CD4-positive, alpha-beta T cell (primary cell): ENCODE measurements around the gene BAG5. TPM values are rescaled to one million over a fixed set of nuclear protein-coding genes. Genes with fewer than 3 reads are reported as not detected.

Source experiments
- ATAC-seq: fragments of 200-7000 bp; cut with Tn5 transposase; one replicate; pipeline ENCODE4 v1.10.0; 2022; ENCODE audit warnings: mild to moderate bottlenecking; ENCODE audit not compliant: poor library complexity
- CTCF ChIA-PET: fragments of 350-600 bp; sonication (Branson Sonifier 250); formaldehyde crosslinking; loops from one replicate; lab custom pipeline; 2021; ENCODE audit warnings: antibody characterized with exemption, inconsistent platforms; lab: Charles Lee
- POLR2A ChIA-PET: fragments of 350-600 bp; sonication (Branson Sonifier 250); formaldehyde crosslinking; loops from one replicate; lab custom pipeline; 2021; ENCODE audit warnings: antibody characterized with exemption, inconsistent platforms; lab: Charles Lee
- DNase-seq, 14 experiments: peaks; one replicate each; pipeline ENCODE4 v3.0.0-alpha.2; 2013 to 2020; ENCODE audit warnings: mixed read lengths in 2 of 14
- H3K27ac ChIP-seq, 2 donors: one replicate each; pipeline versions ENCODE4 v1.5.1 to v1.7.0; 2013; ENCODE audit warnings: low read length in 2 of 2, low read depth in 1 of 2, mild to moderate bottlenecking in 1 of 2
- H3K27me3 ChIP-seq, 2 experiments: 1 replicate in 1 of 2; 2 replicates in 1 of 2; pipeline versions ENCODE4 v1.6.1 to v1.7.0; 2013; ENCODE audit warnings: low read length in 2 of 2, control low read depth in 1 of 2, mild to moderate bottlenecking in 1 of 2, moderate library complexity in 1 of 2; ENCODE audit not compliant: insufficient read depth in 2 of 2, control insufficient read depth in 1 of 2
- H3K36me3 ChIP-seq: one replicate; pipeline ENCODE4 v1.6.1; 2013; ENCODE audit warnings: low read length, control low read depth; ENCODE audit not compliant: insufficient read depth
- H3K4me1 ChIP-seq: one replicate; pipeline ENCODE4 v1.6.1; 2013; ENCODE audit warnings: low read length, control low read depth; ENCODE audit not compliant: insufficient read depth
- H3K4me3 ChIP-seq: one replicate; pipeline ENCODE4 v1.5.1; 2013; ENCODE audit warnings: mild to moderate bottlenecking, low read length, moderate library complexity
- H3K9me3 ChIP-seq, 2 experiments: 1 replicate in 1 of 2; 2 replicates in 1 of 2; pipeline versions ENCODE4 v1.6.1 to v1.7.0; 2013; ENCODE audit warnings: low read length in 2 of 2, mild to moderate bottlenecking in 2 of 2, control low read depth in 1 of 2, moderate library complexity in 1 of 2; ENCODE audit not compliant: control insufficient read depth in 1 of 2, insufficient read depth in 1 of 2
- H3K27ac Mint-ChIP-seq: one replicate; pipeline ENCODE4 v1.8.0; 2020; ENCODE audit warnings: mixed read lengths
- H3K27me3 Mint-ChIP-seq: one replicate; pipeline ENCODE4 v1.8.0; 2021; ENCODE audit warnings: mixed read lengths
- H3K36me3 Mint-ChIP-seq: one replicate; pipeline ENCODE4 v1.8.0; 2021; ENCODE audit warnings: low read depth, mixed read lengths
- H3K4me1 Mint-ChIP-seq: one replicate; pipeline ENCODE4 v1.8.0; 2021; ENCODE audit warnings: low read depth, mixed read lengths
- H3K4me3 Mint-ChIP-seq: one replicate; pipeline ENCODE4 v1.8.0; 2020; ENCODE audit warnings: mild to moderate bottlenecking, mixed read lengths
- H3K9me3 Mint-ChIP-seq: one replicate; pipeline ENCODE4 v1.8.0; 2020; ENCODE audit warnings: mixed read lengths
- intact Hi-C, 2 experiments: fragments of 100-400 bp; cut with DNase I in 1 of 2; cut with micrococcal nuclease in 1 of 2; formaldehyde crosslinking; loops; one replicate each; pipeline versions ENCODE4 v1.15.1 to v1.9.0; 2023 to 2025; cut with DNase I, micrococcal nuclease
- total RNA-seq, 174 experiments: library from RNA in 2 of 174; stranded (reverse) in 2 of 174; gene quantifications; one replicate each; pipeline ENCODE4 v1.2.3 and lab custom pipeline; 2021 to 2026
- TF ChIP-seq, protein P1 (sequence below): fragments of 200-600 bp; IDR thresholded peaks from one replicate; pipeline ENCODE4 v1.8.0; 2022; ENCODE audit warnings: antibody characterized with exemption, mild to moderate bottlenecking

BAG5 gene
- total RNA-seq, 2 experiments from 2014 or later: 39.4 to 40.3 TPM

DNA sequence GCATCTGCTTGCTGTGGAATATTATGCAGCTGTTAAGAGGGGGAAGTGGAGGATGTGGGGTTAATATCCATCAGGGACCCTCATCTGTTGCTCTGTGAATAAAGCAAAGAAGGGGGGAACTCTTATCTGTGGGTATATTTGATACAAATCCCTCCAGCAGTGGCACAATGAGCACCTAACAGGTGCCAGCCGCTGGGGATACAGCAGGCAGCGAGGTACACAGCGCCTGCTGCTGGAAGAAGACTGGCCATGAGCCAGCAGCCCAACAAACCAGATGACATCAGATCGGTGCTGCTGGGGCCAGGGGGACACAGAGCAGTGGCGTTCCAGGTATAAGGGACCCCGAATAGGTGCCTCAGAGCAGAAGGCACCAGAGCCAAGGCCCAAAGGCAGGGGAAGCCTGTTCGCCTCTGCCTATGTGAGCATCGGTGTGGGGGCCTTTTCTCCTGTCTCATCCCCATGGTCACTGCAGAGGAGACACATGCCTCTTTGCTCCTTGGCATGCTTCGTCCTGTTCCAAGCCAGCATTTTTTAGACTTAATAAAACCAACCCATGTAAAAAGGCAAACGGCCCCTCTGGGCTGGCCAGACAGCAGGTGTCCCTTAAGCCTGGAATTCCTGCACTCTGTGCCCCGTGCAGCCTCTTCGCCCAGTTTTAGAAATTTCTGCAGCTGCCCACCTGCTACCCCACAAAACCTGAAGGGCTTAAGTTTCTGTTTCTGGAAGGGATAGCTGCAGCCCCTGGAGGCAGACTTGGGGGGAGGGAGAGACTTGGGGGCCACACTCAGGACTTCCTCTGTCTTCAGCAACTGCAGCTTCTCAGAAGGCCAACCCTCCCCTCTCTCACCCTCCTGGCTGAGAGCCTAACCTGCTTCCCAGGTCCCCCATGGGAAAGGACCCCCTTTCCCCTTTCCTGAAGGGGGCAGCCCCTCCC, 38.2 kb downstream of the BAG5 start:
- H3K27me3 Mint-ChIP-seq: peaks cover 17% of the 10 kb centered on the region
- H3K4me3 Mint-ChIP-seq: peak overlapping the region; percentile 78
- intact Hi-C loops: no loop called here
- peak overlapping the region; percentile 48 for H3K27ac Mint-ChIP-seq
- POLR2A ChIA-PET: no interaction called here
- Histone ChIP-seq H3K4me3 (no peak overlapping the region), H3K27ac (no peak overlapping the region), H3K27me3 (peaks cover 11 to 19% of the 10 kb centered on the region in 2 experiments), H3K9me3 (peaks cover 0 to 9% of the 10 kb centered on the region in 2 experiments), H3K36me3 (no peaks in the 10 kb centered on the region), H3K4me1 (peaks cover 52% of the 10 kb centered on the region)
- H3K4me1 Mint-ChIP-seq: peaks cover 22% of the 10 kb centered on the region
- no peaks in the 10 kb centered on the region for H3K9me3 Mint-ChIP-seq
- no peak for DNase-seq
- H3K36me3 Mint-ChIP-seq: peaks cover 4% of the 10 kb centered on the region
- no peak for ATAC-seq
- TF ChIP-seq, protein P1, sequence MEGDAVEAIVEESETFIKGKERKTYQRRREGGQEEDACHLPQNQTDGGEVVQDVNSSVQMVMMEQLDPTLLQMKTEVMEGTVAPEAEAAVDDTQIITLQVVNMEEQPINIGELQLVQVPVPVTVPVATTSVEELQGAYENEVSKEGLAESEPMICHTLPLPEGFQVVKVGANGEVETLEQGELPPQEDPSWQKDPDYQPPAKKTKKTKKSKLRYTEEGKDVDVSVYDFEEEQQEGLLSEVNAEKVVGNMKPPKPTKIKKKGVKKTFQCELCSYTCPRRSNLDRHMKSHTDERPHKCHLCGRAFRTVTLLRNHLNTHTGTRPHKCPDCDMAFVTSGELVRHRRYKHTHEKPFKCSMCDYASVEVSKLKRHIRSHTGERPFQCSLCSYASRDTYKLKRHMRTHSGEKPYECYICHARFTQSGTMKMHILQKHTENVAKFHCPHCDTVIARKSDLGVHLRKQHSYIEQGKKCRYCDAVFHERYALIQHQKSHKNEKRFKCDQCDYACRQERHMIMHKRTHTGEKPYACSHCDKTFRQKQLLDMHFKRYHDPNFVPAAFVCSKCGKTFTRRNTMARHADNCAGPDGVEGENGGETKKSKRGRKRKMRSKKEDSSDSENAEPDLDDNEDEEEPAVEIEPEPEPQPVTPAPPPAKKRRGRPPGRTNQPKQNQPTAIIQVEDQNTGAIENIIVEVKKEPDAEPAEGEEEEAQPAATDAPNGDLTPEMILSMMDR: no peak
- CTCF ChIA-PET: no interaction called here

DNA sequence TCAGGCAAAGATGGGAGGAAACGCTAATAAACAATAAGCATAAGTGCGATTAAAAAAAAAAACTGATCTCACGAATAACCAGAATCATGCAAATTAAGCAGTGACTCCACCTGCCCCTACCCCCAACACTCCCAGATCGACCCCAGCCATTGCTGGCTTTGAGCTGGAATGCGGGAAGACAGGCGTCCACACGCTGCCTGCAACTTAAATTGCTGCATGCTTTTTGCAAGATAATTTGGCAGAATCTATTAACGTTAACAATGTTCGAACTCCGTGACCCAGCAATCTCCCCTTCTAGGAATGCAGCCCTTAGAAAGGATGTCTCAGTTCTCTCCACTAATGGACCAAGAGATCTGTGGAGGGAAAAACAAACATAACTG, 38.9 kb downstream of the BAG5 start:
- H3K9me3 Mint-ChIP-seq: no peaks in the 10 kb centered on the region
- Histone ChIP-seq H3K4me1 (peaks cover 55% of the 10 kb centered on the region), H3K4me3 (no peak overlapping the region), H3K27me3 (peaks cover 11 to 19% of the 10 kb centered on the region in 2 experiments), H3K36me3 (no peaks in the 10 kb centered on the region), H3K27ac (no peak overlapping the region), H3K9me3 (peaks cover 0 to 14% of the 10 kb centered on the region in 2 experiments)
- intact Hi-C loops: no loop called here
- TF ChIP-seq, protein P1: no peak
- ChIA-PET POLR2A (no interaction called here), CTCF (interaction anchor here (1.3 kb wide), 1 partner anchor 23 kb away, joined by 3 read pairs; no protein-coding TSS in a partner anchor)
- peaks cover 22% of the 10 kb centered on the region for H3K4me1 Mint-ChIP-seq
- no peak for DNase-seq
- peak overlapping the region; percentile 76 for H3K4me3 Mint-ChIP-seq
- no peak for ATAC-seq
- H3K27ac Mint-ChIP-seq: no peak overlapping the region
- peaks cover 23% of the 10 kb centered on the region for H3K27me3 Mint-ChIP-seq
- H3K36me3 Mint-ChIP-seq: no peaks in the 10 kb centered on the region

DNA sequence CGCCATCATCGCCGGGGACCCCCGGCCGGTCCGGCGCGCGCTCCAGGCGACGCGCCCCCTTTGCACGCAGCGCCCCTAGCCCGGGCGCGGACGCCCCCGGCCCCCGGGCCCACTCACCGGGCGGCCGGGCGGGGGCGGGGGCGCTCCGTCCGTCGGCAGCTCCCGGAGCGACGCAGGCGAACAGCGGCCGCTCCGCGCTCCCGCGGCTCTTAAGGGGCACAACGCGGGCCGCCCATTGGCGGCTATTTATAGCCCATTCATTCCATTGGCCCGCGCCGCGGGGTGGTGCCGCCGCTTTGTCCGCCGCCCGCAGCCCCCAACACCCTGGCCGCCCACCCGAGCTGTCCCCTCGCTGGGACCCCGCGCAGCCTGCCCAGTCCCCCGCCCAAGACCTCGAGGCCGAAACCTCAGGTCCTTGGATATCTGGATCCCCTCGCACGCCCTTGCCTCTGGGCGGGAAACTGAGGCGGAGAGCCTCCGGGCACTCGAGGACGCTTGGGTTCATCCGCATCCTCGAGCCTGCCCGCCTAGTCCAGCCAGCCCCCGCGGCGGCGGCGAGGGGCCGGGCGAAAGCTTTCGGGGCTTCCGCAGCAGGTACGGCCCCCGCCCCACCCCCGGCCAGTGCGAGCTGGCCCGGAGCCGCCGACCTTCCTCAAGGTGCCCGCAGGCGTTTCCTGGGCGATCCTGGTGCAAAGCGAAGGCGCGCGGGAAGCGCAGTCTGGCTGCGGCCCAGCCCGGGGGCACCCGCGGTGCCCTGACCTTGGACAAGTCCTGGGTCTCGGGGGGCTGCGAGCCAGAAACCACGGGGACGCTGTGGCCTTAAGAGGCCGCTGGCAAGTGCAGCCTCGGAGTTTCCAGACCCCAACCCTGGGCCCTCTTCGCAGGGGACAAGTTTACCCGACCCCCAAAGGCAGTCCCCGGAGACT, 39.5 kb downstream of the BAG5 start, which contains the start of gene CKB:
TSS of gene CKB (minus strand) at position 182 of the 926 bp plus-strand sequence. CDS start 337 bp downstream, outside the sequence.
- no peak for ATAC-seq
- Mint-ChIP-seq H3K36me3 (no peaks in the 10 kb centered on the region), H3K27ac (no peak within 1 kb of the TSS), H3K9me3 (no peaks in the 10 kb centered on the region), H3K27me3 (peaks cover 23% of the 10 kb centered on the region), H3K4me3 (peak within 1 kb of the TSS; percentile 76), H3K4me1 (peaks cover 18% of the 10 kb centered on the region)
- Histone ChIP-seq H3K9me3 (peaks cover 0 to 15% of the 10 kb centered on the region in 2 experiments), H3K4me3 (peak within 1 kb of the TSS; percentile 42), H3K27me3 (peaks cover 11 to 19% of the 10 kb centered on the region in 2 experiments), H3K27ac (no peak within 1 kb of the TSS), H3K36me3 (no peaks in the 10 kb centered on the region), H3K4me1 (peaks cover 52% of the 10 kb centered on the region)
- TF ChIP-seq, protein P1: no peak
- peak in 4 of 14 experiments; percentile 11 to 48 (median 36) for DNase-seq
- ChIA-PET POLR2A (interaction anchor here (0.7 kb wide), 1 partner anchor 38 kb away, joined by 4 read pairs; no protein-coding TSS in a partner anchor), CTCF (interaction anchor here (1.3 kb wide), 1 partner anchor 23 kb away, joined by 3 read pairs; no protein-coding TSS in a partner anchor)
- intact Hi-C loops: no loop called here
